NCI-H2107 (cell line): Measurements from ENCODE around the gene JKAMP.

ENCODE experiments used
- DNase-seq: peaks from one replicate; lab custom pipeline; 2025; lab: John Stamatoyannopoulos, UW

The JKAMP gene

GRCh38 chr14:59481407-59481806 is 2.9 kb upstream of the JKAMP start:
- DNase-seq: no peak

GRCh38 chr14:59481871-59482540 is 2.3 kb upstream of the JKAMP start:
- DNase-seq: no peak

GRCh38 chr14:59482541-59483331 is 1.6 kb upstream of the JKAMP start:
- peak; percentile 51 for DNase-seq

- no peak for DNase-seq
Measured at GRCh38 chr14:59483363-59483762, 954 bp upstream of the JKAMP start.

- no peak for DNase-seq
Measured at GRCh38 chr14:59484639-59485175, 390 bp downstream of the JKAMP start.

GRCh38 chr14:59490756-59491155 is 6.4 kb downstream of the JKAMP start:
- no peak for DNase-seq

- DNase-seq: no peak
Measured at GRCh38 chr14:59492384-59492783, 8.1 kb downstream of the JKAMP start.

GRCh38 chr14:59500732-59501131 is 16.4 kb downstream of the JKAMP start:
- no peak for DNase-seq

GRCh38 chr14:59503256-59503655 is 18.9 kb downstream of the JKAMP start:
- DNase-seq: no peak

- DNase-seq: peak; percentile 93
Measured at GRCh38 chr14:59507063-59507751, 22.9 kb downstream of the JKAMP start.

GRCh38 chr14:59507752-59508103 is 23.4 kb downstream of the JKAMP start:
- no peak for DNase-seq

GRCh38 chr14:59509101-59509500 is 24.8 kb downstream of the JKAMP start:
- DNase-seq: no peak

GRCh38 chr14:59510001-59510400 is 25.7 kb downstream of the JKAMP start:
- no peak for DNase-seq

GRCh38 chr14:59510966-59511365 is 26.6 kb downstream of the JKAMP start:
- DNase-seq: no peak

- DNase-seq: no peak
Measured at GRCh38 chr14:59511916-59512575, 27.7 kb downstream of the JKAMP start.

- no peak for DNase-seq
Measured at GRCh38 chr14:59520224-59520623, 35.9 kb downstream of the JKAMP start.

GRCh38 chr14:59529189-59529588 is 44.9 kb downstream of the JKAMP start:
- no peak for DNase-seq

GRCh38 chr14:59530349-59530748 is 46.0 kb downstream of the JKAMP start:
- no peak for DNase-seq

- DNase-seq: no peak
Measured at GRCh38 chr14:59532419-59532818, 48.1 kb downstream of the JKAMP start.

- DNase-seq: peak; percentile 14
Measured at GRCh38 chr14:59534361-59534987, 50.2 kb downstream of the JKAMP start.

GRCh38 chr14:59537476-59537875 is 53.2 kb downstream of the JKAMP start:
- DNase-seq: no peak

GRCh38 chr14:59538936-59539335 is 54.6 kb downstream of the JKAMP start:
- no peak for DNase-seq
